ENCODE results near the gene SERBP1. TPM values are rescaled to one million over a fixed set of nuclear protein-coding genes. Genes with fewer than 3 reads are reported as not detected.

The SERBP1 gene
- 304 and 469 TPM in 2 replicates for total RNA-seq

DNA sequence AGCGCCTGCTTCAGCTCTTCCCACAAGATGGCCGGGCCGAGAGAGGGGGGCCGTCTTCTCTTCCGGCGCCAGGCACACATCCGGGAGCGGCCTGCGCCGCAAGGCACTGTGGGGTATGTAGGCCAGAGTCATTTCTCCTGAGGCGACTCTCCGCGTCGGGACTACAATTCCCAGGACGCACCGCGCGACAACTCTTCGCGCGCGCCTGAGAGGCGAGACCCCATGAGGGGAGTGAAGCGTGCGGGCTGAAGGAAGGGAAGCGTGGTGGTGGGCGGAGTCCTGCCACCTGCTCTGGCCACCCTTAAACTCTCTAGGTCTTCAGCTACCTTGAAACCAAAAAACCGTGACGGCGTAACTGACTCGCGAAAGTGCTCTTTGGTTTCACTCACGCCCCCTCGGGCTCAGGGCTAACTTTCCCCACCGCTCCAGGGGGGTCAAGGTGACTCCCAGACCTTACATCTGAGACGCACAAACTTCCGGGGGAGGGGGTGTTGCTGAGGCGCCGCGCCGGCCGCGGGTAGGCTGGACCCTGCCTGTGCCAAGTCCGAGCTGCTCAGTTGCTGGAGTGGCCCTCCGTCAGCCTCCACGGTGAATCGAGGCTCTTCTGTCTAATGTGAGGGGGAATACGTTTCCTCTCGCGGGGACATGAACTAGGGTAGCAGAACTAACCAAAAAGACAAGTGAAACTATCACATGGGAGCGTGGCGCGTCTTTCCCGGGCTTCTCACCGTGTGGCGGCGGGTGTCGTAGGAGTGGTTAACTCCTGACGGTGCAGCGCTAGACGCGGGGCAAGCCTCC is at the start of gene SERBP1:
SERBP1 (minus strand) TSS at position 45 of the 798 bp plus-strand sequence. CDS start 102 bp downstream, outside the sequence.

Other genes starting within 250 kb of the SERBP1 start
- gene IL12RB2, start 122.5 kb downstream of the SERBP1 start, total RNA-seq: 1.0 and 1.8 TPM in 2 replicates